NT2/D1 (cell line): Measurements from ENCODE around the gene SHMT1.
"Not testable (repeated sequence)": the region's sequence is repeated elsewhere in the genome, so short reads cannot be mapped to it uniquely, and the experiment has no call there.

Source experiments
- DNase-seq: peaks from one replicate; pipeline ENCODE4 v3.0.0-alpha.2; 2011; ENCODE audit warnings: low read depth, low spot score
- H3K27me3 ChIP-seq: 2 replicates; pipeline ENCODE4 v1.6.0; 2011; ENCODE audit warnings: mild to moderate bottlenecking; ENCODE audit not compliant: insufficient read length, insufficient read depth
- H3K36me3 ChIP-seq: 2 replicates; pipeline ENCODE4 v1.6.1; 2011; ENCODE audit warnings: mild to moderate bottlenecking, low read length, mixed read lengths; ENCODE audit not compliant: insufficient read depth, insufficient read length
- H3K4me1 ChIP-seq: 2 replicates; pipeline ENCODE4 v1.5.1; 2011; ENCODE audit not compliant: insufficient read depth, insufficient read length
- H3K4me3 ChIP-seq: 2 replicates; pipeline ENCODE4 v1.5.1; 2011; ENCODE audit warnings: low read depth; ENCODE audit not compliant: insufficient read length
- H3K9ac ChIP-seq: 2 replicates; pipeline ENCODE4 v1.6.0; 2011; ENCODE audit warnings: low read depth; ENCODE audit not compliant: insufficient read length
- H3K9me3 ChIP-seq: 2 replicates; pipeline ENCODE4 v1.5.1; 2011; ENCODE audit warnings: mild to moderate bottlenecking, low read length; ENCODE audit not compliant: insufficient read depth
- SUZ12 ChIP-seq: IDR thresholded peaks from 2 replicates; pipeline ENCODE4 v1.6.1; 2011; ENCODE audit not compliant: insufficient read length, insufficient read depth; ENCODE audit errors: extremely low read depth
- YY1 ChIP-seq: IDR thresholded peaks from 2 replicates; pipeline ENCODE4 v1.6.1; 2011; ENCODE audit not compliant: insufficient read length, insufficient read depth
- ZNF274 ChIP-seq: IDR thresholded peaks from 2 replicates; pipeline ENCODE4 v1.6.1; 2011; ENCODE audit warnings: mild to moderate bottlenecking, low read depth, low read length

Gene SHMT1

DNA sequence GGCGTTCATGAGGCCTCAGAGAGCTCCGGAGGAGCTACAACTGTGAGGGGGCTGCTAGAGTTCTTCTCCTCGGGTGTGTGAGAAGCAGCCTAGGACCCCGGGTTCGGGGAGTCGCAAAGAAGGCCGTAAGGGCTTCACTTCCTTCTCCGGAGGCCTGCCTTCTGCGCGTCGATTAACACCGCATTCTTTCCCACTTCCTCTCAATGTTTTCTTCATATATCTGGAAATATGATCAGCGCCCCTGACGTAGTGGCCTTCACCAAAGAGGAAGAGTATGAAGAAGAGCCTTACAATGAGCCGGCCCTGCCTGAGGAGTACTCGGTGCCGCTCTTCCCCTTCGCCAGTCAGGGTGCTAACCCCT lies 47.8 kb downstream of the SHMT1 start:
- Histone ChIP-seq H3K4me1 (peaks cover 12% of the 10 kb centered on the region), H3K36me3 (peaks cover 75% of the 10 kb centered on the region), H3K27me3 (no peaks in the 10 kb centered on the region), H3K9me3 (peaks cover 34% of the 10 kb centered on the region), H3K9ac (peak overlapping the region; percentile 83), H3K4me3 (peak overlapping the region; percentile 94)
- TF ChIP-seq YY1 (no peak), SUZ12 (no peak), ZNF274 (no peak)
- DNase-seq, result no peak

DNA sequence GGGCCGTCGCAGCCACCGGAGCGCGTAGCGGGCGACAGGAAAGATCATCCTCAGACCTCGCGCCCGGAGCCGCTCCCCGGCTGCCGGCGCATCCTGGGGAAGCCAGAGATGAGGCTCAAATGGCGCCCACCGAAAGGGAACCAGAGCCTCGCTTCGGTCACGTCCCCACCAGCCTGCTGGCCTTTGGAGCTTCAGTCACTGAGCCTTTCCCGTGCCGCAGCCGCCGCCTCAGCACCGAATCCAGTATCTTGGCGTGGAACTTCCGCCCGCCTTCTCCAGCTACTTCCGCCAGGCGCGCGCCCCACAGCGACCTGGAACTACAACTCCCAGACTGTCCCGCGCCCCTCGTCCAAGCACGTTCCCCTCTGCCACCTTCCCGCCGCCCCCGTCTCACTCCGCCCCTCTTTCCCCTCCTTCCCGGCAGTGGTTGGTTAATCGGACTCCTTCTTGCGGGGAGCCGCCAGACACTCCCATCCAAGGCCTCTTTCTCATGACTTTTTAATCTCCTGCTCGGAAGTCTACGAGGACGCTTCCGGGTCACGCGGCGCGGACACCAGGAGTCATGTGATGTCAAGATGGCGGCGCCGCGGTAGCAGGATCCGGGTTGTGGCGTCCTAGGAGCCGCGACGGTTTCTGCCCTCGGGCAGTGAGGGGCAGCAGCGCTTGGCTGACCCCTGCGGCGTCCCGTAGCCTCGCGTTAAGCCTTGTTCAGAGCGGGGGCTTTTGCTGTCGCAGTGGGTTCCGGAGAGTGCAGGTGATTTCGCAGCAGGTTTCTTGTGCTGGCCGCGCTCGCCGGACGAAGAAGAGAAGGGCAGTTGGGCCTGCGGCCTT lies 48.4 kb downstream of the SHMT1 start, which contains the start of the genes SMCR8 and TOP3A:
TSS of gene SMCR8 (plus strand) at position 563 of the 831 bp plus-strand sequence. CDS start 497 bp downstream, outside the sequence.
TSS of gene TOP3A (minus strand) at position 264 of the 831 bp plus-strand sequence. CDS start at position 48, 216 bp downstream.
- TF ChIP-seq YY1 (peak; percentile 79), ZNF274 (no peak)
- Histone ChIP-seq H3K36me3 (peaks cover 73% of the 10 kb centered on the region), H3K9me3 (peaks cover 34% of the 10 kb centered on the region), H3K9ac (peak within 1 kb of the TSS; percentile 97), H3K4me1 (peaks cover 10% of the 10 kb centered on the region), H3K4me3 (peak within 1 kb of the TSS; percentile 94), H3K27me3 (no peaks in the 10 kb centered on the region)
- DNase-seq, result peak; percentile 88

DNA sequence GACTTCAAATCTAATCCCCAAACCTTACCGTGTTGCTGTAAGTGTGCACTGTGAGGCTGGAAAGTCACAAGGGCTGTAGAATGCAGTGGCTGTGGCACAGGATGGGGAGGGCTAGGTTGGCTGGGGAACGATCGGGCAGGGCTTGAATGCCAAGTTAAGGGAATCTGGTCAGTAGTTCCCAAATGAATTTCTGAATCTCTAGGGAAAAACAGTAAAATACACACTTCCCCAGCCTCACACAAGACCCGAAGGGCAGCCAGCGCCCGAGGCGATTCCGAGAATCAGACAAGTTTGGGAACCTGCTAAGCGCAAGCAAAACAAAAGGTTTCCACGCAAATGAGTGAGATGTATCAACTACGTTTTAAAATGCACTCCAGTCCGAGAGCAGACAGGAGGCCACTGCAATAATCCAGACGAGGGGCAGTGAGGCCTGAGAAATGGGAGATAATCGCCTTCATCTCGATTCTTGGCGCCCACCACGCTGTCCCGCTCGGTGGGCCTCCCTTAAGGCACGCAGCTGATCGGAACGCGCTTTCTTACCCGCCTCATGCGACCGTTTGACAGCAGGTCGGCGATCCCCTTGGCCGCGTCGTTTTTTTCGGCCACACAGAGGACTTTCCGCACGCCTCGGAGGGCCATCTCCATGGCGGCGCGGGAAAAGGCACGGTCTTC lies 49.2 kb downstream of the SHMT1 start:
- no peak for TF ChIP-seq YY1
- no peak for TF ChIP-seq ZNF274
- TF ChIP-seq SUZ12, result no peak
- peak overlapping the region; percentile 97 for H3K9ac ChIP-seq
- peak overlapping the region; percentile 94 for H3K4me3 ChIP-seq
- DNase-seq, result no peak
- H3K4me1 ChIP-seq, result peaks cover 10% of the 10 kb centered on the region
- H3K36me3 ChIP-seq, result peaks cover 69% of the 10 kb centered on the region
- peaks cover 34% of the 10 kb centered on the region for H3K9me3 ChIP-seq
- no peaks in the 10 kb centered on the region for H3K27me3 ChIP-seq

DNA sequence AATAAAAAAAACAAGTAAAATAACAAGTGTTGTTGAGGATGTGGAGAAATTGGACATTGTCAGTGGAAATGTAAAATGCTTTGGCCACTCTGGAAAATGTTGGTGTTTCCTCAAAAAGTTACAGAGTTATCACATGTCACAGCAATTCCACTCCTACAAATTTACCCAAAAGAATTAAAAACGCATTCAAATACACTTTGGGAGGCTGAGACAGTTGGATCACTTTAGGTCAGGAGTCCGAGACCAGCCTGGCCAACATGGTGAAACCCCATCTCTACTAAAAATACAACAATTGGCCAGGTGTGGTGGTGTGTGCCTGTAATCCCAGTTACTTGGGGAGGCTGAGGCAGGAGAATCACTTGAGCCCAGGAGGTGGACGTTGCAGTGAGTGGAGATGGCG lies 54.1 kb downstream of the SHMT1 start:
- Histone ChIP-seq H3K9me3 (peaks cover 5% of the 10 kb centered on the region; the same call in 1 of the 2 replicates), H3K4me3 (no peak overlapping the region), H3K36me3 (peaks cover 82% of the 10 kb centered on the region), H3K4me1 (no peaks in the 10 kb centered on the region), H3K27me3 (no peaks in the 10 kb centered on the region), H3K9ac (no peak overlapping the region)
- TF ChIP-seq ZNF274 (no peak), SUZ12 (no peak), YY1 (no peak)
- no peak for DNase-seq

DNA sequence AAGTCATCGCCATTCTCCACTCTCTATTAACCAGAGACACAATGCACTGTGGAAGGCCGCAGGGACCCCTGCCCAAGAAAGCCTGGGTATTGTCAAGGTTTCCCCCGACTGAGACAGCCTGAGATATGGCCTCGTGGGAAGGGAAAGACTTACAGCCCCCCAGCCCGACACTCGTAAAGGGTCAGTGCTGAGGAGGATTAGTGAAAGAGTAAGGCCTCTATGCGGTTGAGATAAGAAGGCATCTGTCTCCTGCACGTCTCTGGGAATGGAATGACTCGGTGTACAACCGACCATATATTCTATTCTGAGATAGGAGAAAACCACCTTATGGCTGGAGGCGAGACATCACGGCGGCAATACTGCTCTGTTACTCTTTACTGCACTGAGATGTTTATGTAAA lies 60.1 kb downstream of the SHMT1 start:
- DNase-seq, H3K9ac ChIP-seq, H3K4me1 ChIP-seq, H3K9me3 ChIP-seq, H3K27me3 ChIP-seq, H3K4me3 ChIP-seq: not testable (repeated sequence)
- H3K36me3 ChIP-seq, result peaks cover 84% of the 10 kb centered on the region

DNA sequence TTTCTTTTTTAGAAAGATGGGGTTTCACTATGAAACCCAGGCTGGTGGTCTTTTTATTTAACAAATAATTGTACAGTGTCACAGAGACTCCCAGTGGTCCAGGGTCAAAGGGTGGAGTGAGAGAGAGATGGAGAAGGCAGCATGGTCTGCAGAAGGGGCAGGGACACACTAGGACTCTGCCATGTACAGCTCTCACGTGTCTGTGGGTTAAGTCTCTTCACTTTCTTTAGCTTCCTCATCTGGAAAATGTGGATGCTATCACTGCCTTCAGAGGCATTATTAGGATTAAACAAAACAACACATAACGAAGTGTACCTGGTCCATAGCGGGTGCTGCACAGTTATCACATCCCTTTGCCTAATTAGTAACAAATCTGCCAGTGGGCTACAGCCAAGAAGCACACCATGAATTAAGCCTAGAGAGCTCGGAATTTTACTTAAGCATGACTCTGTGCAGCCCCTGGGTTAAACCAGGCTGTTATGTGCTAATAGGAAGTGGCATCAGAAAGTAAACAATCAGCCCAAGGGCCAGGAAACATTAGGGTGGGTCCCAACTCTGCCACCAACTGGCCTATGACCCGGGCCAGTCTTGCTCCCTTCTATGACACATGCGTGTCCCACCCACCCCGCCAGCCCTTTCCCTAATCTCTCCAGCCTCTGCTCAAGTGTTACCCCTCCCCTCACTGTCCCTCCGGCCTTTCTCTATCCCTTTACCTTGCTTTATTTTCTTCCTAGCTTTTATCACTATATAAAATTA lies 62.4 kb downstream of the SHMT1 start:
- Histone ChIP-seq H3K9ac (no peak overlapping the region), H3K9me3 (no peaks in the 10 kb centered on the region; the same call in 1 of the 2 replicates), H3K36me3 (peaks cover 73% of the 10 kb centered on the region), H3K27me3 (no peaks in the 10 kb centered on the region), H3K4me1 (no peaks in the 10 kb centered on the region), H3K4me3 (no peak overlapping the region)
- TF ChIP-seq YY1 (no peak), ZNF274 (no peak), SUZ12 (no peak)
- no peak for DNase-seq

DNA sequence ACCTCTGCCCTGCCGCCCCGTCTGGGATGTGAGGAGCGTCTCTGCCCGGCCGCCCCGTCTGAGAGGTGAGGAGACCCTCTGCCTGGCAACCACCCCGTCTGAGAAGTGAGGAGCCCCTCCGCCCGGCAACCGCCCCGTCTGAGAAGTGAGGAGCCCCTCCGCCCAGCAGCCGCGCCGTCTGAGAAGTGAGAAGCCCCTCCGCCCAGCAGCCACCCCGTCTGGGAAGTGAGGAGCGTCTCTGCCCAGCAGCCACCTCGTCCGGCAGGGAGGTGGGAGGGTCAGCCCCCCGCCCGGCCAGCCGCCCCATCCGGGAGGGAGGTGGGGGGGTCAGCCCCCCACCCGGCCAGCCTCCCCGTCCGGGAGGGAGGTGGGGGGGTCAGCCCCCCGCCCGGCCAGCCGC lies 65.3 kb downstream of the SHMT1 start:
- peaks cover 71% of the 10 kb centered on the region for H3K36me3 ChIP-seq
- not testable (repeated sequence) for H3K9ac ChIP-seq, DNase-seq, H3K27me3 ChIP-seq, H3K9me3 ChIP-seq, H3K4me3 ChIP-seq, H3K4me1 ChIP-seq
